H1 (cell line): ENCODE data around the gene ZNF860. TPM values are rescaled to one million over a fixed set of nuclear protein-coding genes. Genes with fewer than 3 reads are reported as not detected.

Experiments
- CTCF ChIP-seq, 3 experiments: IDR thresholded peaks; 1 replicate in 2 of 3; 2 replicates in 1 of 3; pipeline versions ENCODE4 v1.5.1 to v1.6.1; 2011; ENCODE audit warnings: low read length in 3 of 3, mild to moderate bottlenecking in 3 of 3, inconsistent platforms in 2 of 3, low read depth in 1 of 3, moderate library complexity in 1 of 3; ENCODE audit not compliant: insufficient read depth in 1 of 3; ENCODE audit errors: control extremely low read depth in 1 of 3
- JUN ChIP-seq: IDR thresholded peaks from 2 replicates; pipeline ENCODE4 v1.6.1; 2011; ENCODE audit warnings: low read depth, mild to moderate bottlenecking, improper control_type of control experiment, low read length
- KDM5A ChIP-seq: fragments of 200-600 bp; IDR thresholded peaks from 2 replicates; pipeline ENCODE4 v1.7.1; 2012; ENCODE audit warnings: mild to moderate bottlenecking, low read length, inconsistent platforms, mixed read lengths
- POLR2A ChIP-seq, 2 experiments: IDR thresholded peaks; 1 replicate in 1 of 2; 2 replicates in 1 of 2; pipeline ENCODE4 v1.6.1; 2011; ENCODE audit warnings: low read depth in 2 of 2, low read length in 2 of 2, mild to moderate bottlenecking in 2 of 2; ENCODE audit errors: control extremely low read depth in 1 of 2
- RNF2 ChIP-seq: fragments of 200-900, 300-1000 bp; sonication (generic); IDR thresholded peaks from 2 replicates; pipeline ENCODE4 v1.7.1; 2016; ENCODE audit warnings: borderline replicate concordance, low read depth, mild to moderate bottlenecking, antibody characterized with exemption, low read length; ENCODE audit not compliant: poor library complexity, severe bottlenecking; ENCODE audit errors: missing control alignments
- polyA plus RNA-seq, 7 experiments: library from polyadenylated mRNA; depleted of rRNA in 3 of 7; stranded (reverse) in 5 of 7; unstranded in 2 of 7; fragments of >200 nt in 5 of 7; fragments of 200-250 nt in 2 of 7; gene quantifications; 1 replicate in 5 of 7; 2 replicates in 1 of 7; 4 replicates in 1 of 7; pipeline versions ENCODE4 v1.2.1 to v1.2.3, GENCODE V29; 2011 to 2013; ENCODE audit warnings: missing spikeins in 2 of 7, mixed read lengths in 2 of 7
- total RNA-seq: library from RNA; stranded (reverse); fragmentation: NEBNext Ultra II Directional; extraction: Animal tissue kit (Norgen Biotek cat#: 25700); gene quantifications from 2 replicates; pipeline ENCODE4 v1.2.1, GENCODE V29; 2021

Gene ZNF860
- total and polyA plus RNA-seq, 2 of the 8 experiments (the other 6 are each of a cell fraction or from before 2014, with no cell fraction given), result 3.2 to 8.6 TPM

GRCh38 chr3:32037932-32038267, 56.4 kb downstream of the ZNF860 start (continued):
- TF ChIP-seq POLR2A (IDR thresholded peaks at IDR 0.05; ENCODE audit: control extremely low read depth in 1 of 2, low read depth in 2 of 2, low read length in 2 of 2), result no peak
- no peak for TF ChIP-seq RNF2
- no peak for TF ChIP-seq CTCF (IDR thresholded peaks at IDR 0.05; ENCODE audit: control extremely low read depth in 1 of 3, insufficient read depth in 1 of 3, low read depth in 1 of 3, low read length in 3 of 3)
- no peak for TF ChIP-seq KDM5A
- TF ChIP-seq JUN, result no peak
